SK-N-SH treated with all-trans-retinoic acid at 6 μM for 48 hours (cell line): ENCODE results near the gene CEMIP2.
A peak's percentile ranks its signal among the peaks of the same experiment; 100 is the strongest.

ENCODE experiments used
- ATAC-seq: fragments of 200-7000 bp; cut with Tn5 transposase; 3 replicates; pipeline ENCODE4 v1.9.1; 2020; ENCODE audit warnings: mild to moderate bottlenecking, moderate library complexity
- ARNTL ChIP-seq: fragments of 450-650 bp; formaldehyde crosslinking; IDR thresholded peaks from 2 replicates; pipeline ENCODE4 v1.5.0; 2020; ENCODE audit warnings: low read depth, mild to moderate bottlenecking, moderate library complexity, borderline replicate concordance
- BACH2 ChIP-seq: fragments of 250-450 bp; sonication (Bioruptor Pico); IDR thresholded peaks from 2 replicates; pipeline ENCODE4 v1.9.0; 2021; ENCODE audit warnings: mild to moderate bottlenecking, borderline replicate concordance
- CREB5 ChIP-seq: fragments of 250-450 bp; sonication (Bioruptor Pico); IDR thresholded peaks from 2 replicates; pipeline ENCODE4 v1.5.1; 2020; ENCODE audit warnings: low read depth, mild to moderate bottlenecking, moderate library complexity
- CSRNP3 ChIP-seq: fragments of 250-450 bp; sonication (Bioruptor Pico); IDR thresholded peaks from 2 replicates; pipeline ENCODE4 v1.5.1; 2021; ENCODE audit warnings: mild to moderate bottlenecking, moderate library complexity
- ESRRG ChIP-seq: fragments of 250-450 bp; sonication (Bioruptor Pico); IDR thresholded peaks from 2 replicates; pipeline ENCODE4 v1.6.1; 2021; ENCODE audit warnings: mild to moderate bottlenecking
- GLIS3 ChIP-seq: fragments of 250-450 bp; sonication (Bioruptor Pico); IDR thresholded peaks from 2 replicates; pipeline ENCODE4 v1.5.0; 2020; ENCODE audit warnings: mild to moderate bottlenecking, moderate library complexity
- ISL1 ChIP-seq: fragments of 250-450 bp; sonication (Bioruptor Pico); IDR thresholded peaks from 2 replicates; pipeline ENCODE4 v2.1.2; 2022; ENCODE audit warnings: mild to moderate bottlenecking, moderate library complexity
- OSR1 ChIP-seq: fragments of 250-450 bp; sonication (Bioruptor Pico); IDR thresholded peaks from 2 replicates; pipeline ENCODE4 v1.8.0; 2022; ENCODE audit warnings: moderate library complexity, mild to moderate bottlenecking, inconsistent platforms
- PATZ1 ChIP-seq: fragments of 250-450 bp; sonication (Bioruptor Pico); IDR thresholded peaks from 2 replicates; pipeline ENCODE4 v1.8.0; 2020; ENCODE audit warnings: mild to moderate bottlenecking, moderate library complexity, borderline replicate concordance
- POU6F1 ChIP-seq: fragments of 250-450 bp; sonication (Bioruptor Pico); IDR thresholded peaks from 2 replicates; pipeline ENCODE4 v1.8.0; 2021; ENCODE audit warnings: low read depth, mild to moderate bottlenecking, moderate library complexity, borderline replicate concordance
- PPARA ChIP-seq: fragments of 250-450 bp; sonication (Bioruptor Pico); IDR thresholded peaks from 2 replicates; pipeline ENCODE4 v1.5.0; 2020; ENCODE audit warnings: mild to moderate bottlenecking, borderline replicate concordance
- RARB ChIP-seq: fragments of 250-450 bp; sonication (Bioruptor Pico); IDR thresholded peaks from 2 replicates; pipeline ENCODE4 v1.8.0; 2021; ENCODE audit warnings: mild to moderate bottlenecking, moderate library complexity
- SNAI2 ChIP-seq: fragments of 250-450 bp; sonication (Bioruptor Pico); IDR thresholded peaks from 2 replicates; pipeline ENCODE4 v1.5.0; 2020; ENCODE audit warnings: mild to moderate bottlenecking, moderate library complexity
- TCF4 ChIP-seq: fragments of 250-450 bp; sonication (Bioruptor Pico); IDR thresholded peaks from 2 replicates; pipeline ENCODE4 v1.8.0; 2021; ENCODE audit warnings: mild to moderate bottlenecking, moderate library complexity, borderline replicate concordance
- TOX ChIP-seq: fragments of 250-450 bp; sonication (Bioruptor Pico); IDR thresholded peaks from 2 replicates; pipeline ENCODE4 v1.8.0; 2021; ENCODE audit warnings: mild to moderate bottlenecking, moderate library complexity, borderline replicate concordance
- TSHZ2 ChIP-seq: fragments of 250-450 bp; sonication (Bioruptor Pico); IDR thresholded peaks from 2 replicates; pipeline ENCODE4 v1.5.0; 2020; ENCODE audit warnings: mild to moderate bottlenecking, moderate library complexity
- ZC3H10 ChIP-seq: fragments of 250-450 bp; sonication (Bioruptor Pico); IDR thresholded peaks from 2 replicates; pipeline ENCODE4 v1.5.1; 2021; ENCODE audit warnings: mild to moderate bottlenecking, moderate library complexity
- ZFP3 ChIP-seq: fragments of 250-450 bp; sonication (Bioruptor Pico); IDR thresholded peaks from 2 replicates; pipeline ENCODE4 v1.5.0; 2020; ENCODE audit warnings: mild to moderate bottlenecking, moderate library complexity
- ZFP30 ChIP-seq: fragments of 450-650 bp; formaldehyde crosslinking; IDR thresholded peaks from 2 replicates; pipeline ENCODE4 v1.5.0; 2022; ENCODE audit warnings: mild to moderate bottlenecking, moderate library complexity
- ZNF565 ChIP-seq: fragments of 450-650 bp; formaldehyde crosslinking; conservative IDR thresholded peaks from 2 replicates; pipeline ENCODE4 v1.5.0; 2020; ENCODE audit warnings: low read depth, mild to moderate bottlenecking, moderate library complexity
- ZNF8 ChIP-seq: fragments of 450-650 bp; formaldehyde crosslinking; IDR thresholded peaks from 2 replicates; pipeline ENCODE4 v1.5.0; 2020; ENCODE audit warnings: mild to moderate bottlenecking, moderate library complexity

The CEMIP2 gene

GRCh38 chr9:71681708-71682272, 86.5 kb downstream of the CEMIP2 start:
- peak; percentile 71 for ATAC-seq
- TF ChIP-seq ZNF8, result no peak
- TF ChIP-seq CREB5, result no peak
- no peak for TF ChIP-seq CSRNP3
- TF ChIP-seq ZFP30, result no peak
- no peak for TF ChIP-seq ZNF565 (CRISPR knock-in tag)
- no peak for TF ChIP-seq RARB (CRISPR knock-in tag)
- no peak for TF ChIP-seq ZC3H10
- no peak for TF ChIP-seq ZFP3 (CRISPR knock-in tag)
- TF ChIP-seq BACH2, result no peak
- TF ChIP-seq TOX (CRISPR knock-in tag), result no peak
- no peak for TF ChIP-seq GLIS3 (CRISPR knock-in tag)
- no peak for TF ChIP-seq PPARA
- TF ChIP-seq ISL1 (CRISPR knock-in tag), result no peak
- no peak for TF ChIP-seq PATZ1 (CRISPR knock-in tag)
- TF ChIP-seq, all 23 proteins: peak for 0

- no peak for ATAC-seq
- TF ChIP-seq OSR1 (CRISPR knock-in tag) (no peak), TSHZ2 (no peak), ZNF8 (no peak), TOX (CRISPR knock-in tag) (no peak), RARB (CRISPR knock-in tag) (no peak), ISL1 (CRISPR knock-in tag) (no peak), ESRRG (CRISPR knock-in tag) (no peak), ZC3H10 (no peak), SNAI2 (no peak), ARNTL (CRISPR knock-in tag) (no peak), ZNF565 (CRISPR knock-in tag) (no peak), BACH2 (no peak)
These were observed 87.1 kb downstream of the CEMIP2 start for GRCh38 chr9:71681104-71681707.

- peak; percentile 77 for ATAC-seq
- TF ChIP-seq ESRRG (CRISPR knock-in tag) (no peak), PPARA (no peak), BACH2 (no peak)
These were observed 87.9 kb downstream of the CEMIP2 start for GRCh38 chr9:71680189-71680980.

GRCh38 chr9:71678999-71679398, 89.3 kb downstream of the CEMIP2 start:
- no peak for ATAC-seq
- TF ChIP-seq ISL1 (CRISPR knock-in tag), result no peak
- no peak for TF ChIP-seq POU6F1 (CRISPR knock-in tag)
- no peak for TF ChIP-seq ZNF565 (CRISPR knock-in tag)
- TF ChIP-seq ESRRG (CRISPR knock-in tag), result no peak
- no peak for TF ChIP-seq PATZ1 (CRISPR knock-in tag)
- no peak for TF ChIP-seq TOX (CRISPR knock-in tag)
- TF ChIP-seq OSR1 (CRISPR knock-in tag), result no peak
- no peak for TF ChIP-seq BACH2
- TF ChIP-seq ARNTL (CRISPR knock-in tag), result no peak
- TF ChIP-seq RARB (CRISPR knock-in tag), result no peak
- TF ChIP-seq ZC3H10, result no peak
- no peak for TF ChIP-seq TCF4
- TF ChIP-seq ZFP30, result no peak
- no peak for TF ChIP-seq PPARA
- no peak for TF ChIP-seq GLIS3 (CRISPR knock-in tag)
